ENCODE results near the gene RPTOR.

RPTOR gene

DNA sequence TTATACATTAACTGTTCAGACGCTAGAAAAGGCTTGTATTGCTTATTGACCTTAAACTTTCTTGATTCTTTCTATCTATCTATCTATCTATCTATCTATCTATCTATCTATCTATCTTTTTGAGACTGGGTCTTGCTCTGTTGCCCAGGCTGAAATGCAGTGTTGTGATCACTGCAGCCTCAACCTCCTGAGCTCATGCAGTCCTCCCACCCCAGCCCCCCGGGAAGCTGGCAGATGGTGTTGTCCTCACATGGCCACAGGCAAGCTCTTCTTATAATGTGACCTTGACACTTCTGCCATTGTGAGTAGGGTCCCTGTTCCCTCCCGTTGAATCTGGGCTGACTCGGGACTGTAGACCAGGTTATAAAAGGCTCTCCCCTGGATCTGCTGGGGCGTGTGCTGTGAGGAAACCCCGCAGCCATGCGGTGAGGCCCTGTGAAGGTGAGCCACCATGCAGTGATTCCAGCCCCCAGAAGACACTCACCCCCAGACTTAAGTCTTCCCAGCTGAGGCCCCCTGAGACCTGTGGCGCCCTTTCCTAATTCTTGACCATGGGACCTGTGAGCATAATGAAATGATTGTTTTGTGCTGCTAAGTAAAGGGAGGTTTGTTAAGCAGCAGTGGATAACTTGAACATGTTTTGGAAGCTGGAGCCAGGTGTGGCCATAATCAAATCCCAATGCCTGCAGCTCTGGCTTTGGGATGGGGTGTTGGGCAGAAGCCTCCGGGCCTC is 54.3 kb downstream of the RPTOR start:
- Histone ChIP-seq H3K27ac (ENCODE audit: extremely low read depth, low read depth, low read length) (no peak overlapping the region), H3K9me3 (ENCODE audit: control insufficient read depth, insufficient read depth, low read depth, low read length) (no peaks in the 10 kb centered on the region), H3K4me1 (ENCODE audit: control insufficient read depth, insufficient read depth, low read length) (peaks cover 19% of the 10 kb centered on the region), H3K4me3 (ENCODE audit: low read depth, low read length) (no peak overlapping the region), H3K36me3 (ENCODE audit: control insufficient read depth in 2 of 2, insufficient read depth in 1 of 2, low read length in 2 of 2) (no peaks in the 10 kb centered on the region)
- TF ChIP-seq, protein P1, sequence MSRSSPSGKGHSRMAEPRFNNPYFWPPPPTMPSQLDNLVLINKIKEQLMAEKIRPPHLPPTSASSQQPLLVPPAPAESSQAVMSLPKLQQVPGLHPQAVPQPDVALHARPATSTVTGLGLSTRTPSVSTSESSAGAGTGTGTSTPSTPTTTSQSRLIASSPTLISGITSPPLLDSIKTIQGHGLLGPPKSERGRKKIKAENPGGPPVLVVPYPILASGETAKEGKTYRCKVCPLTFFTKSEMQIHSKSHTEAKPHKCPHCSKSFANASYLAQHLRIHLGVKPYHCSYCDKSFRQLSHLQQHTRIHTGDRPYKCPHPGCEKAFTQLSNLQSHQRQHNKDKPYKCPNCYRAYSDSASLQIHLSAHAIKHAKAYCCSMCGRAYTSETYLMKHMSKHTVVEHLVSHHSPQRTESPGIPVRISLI (tag by site-specific recombination; IDR thresholded peaks at IDR 0.05) = no peak
- 0 out of 2 replicates have a peak, but pooled peaks have one; percentile 9 for TF ChIP-seq ZIC2 (tag by site-specific recombination; IDR thresholded peaks at IDR 0.05)
- ChIA-PET CTCF (interaction anchor here (0.7 to 1.5 kb wide), 2 partner anchors 23 to 51 kb away, joined by 3 to 4 read pairs; no protein-coding TSS in a partner anchor), POLR2A (no interaction called here)

DNA sequence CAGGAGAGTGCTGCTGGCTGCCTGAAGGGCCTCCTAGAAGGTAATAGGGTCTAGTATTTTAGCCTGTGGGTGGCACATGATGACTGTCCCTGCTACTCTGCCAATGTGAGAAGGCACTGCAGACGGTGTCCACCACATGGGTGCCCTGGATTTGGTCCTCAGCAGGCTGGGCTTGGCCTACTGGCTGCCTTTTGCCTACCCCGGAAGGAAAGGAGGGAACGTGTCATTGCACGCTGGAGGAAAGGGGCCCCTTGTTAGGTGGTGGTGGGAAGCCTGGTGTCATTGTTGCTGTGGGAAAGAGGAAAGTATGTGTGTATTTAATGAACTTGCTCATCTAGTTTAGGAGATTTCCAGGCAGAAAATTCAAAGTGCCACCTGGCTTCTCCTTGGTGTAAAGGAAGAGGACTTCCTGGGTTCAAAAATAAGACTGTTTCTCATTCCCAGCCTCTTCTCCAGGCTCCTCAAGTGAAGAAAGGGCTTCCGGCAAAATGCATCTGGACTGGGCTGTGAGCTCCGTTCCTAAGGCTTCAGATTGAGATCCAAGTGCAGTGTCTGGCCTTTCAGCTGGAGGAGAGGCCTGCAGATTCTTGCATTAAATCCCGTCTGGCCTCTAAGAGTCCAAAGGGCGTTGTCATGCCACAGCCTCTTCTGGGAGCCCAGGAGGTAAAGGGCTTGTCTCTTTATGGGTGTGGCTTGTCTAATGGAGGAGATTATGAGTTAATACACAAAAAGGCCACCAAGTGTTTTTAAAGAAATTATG is 55.1 kb downstream of the RPTOR start:
- H3K27ac ChIP-seq (ENCODE audit: extremely low read depth, low read depth, low read length) = no peak overlapping the region
- POLR2A ChIA-PET = no interaction called here
- TF ChIP-seq ZNF221 (tag by site-specific recombination; IDR thresholded peaks at IDR 0.05; ENCODE audit: borderline replicate concordance) = no peak
- no peak for TF ChIP-seq ZNF302 (tag by site-specific recombination; IDR thresholded peaks at IDR 0.05; ENCODE audit: low read depth)
- no peak for TF ChIP-seq ZNF555 (tag by site-specific recombination; conservative IDR thresholded peaks at IDR 0.05)
- TF ChIP-seq KLF1 (tag by site-specific recombination; IDR thresholded peaks at IDR 0.05) = peak; percentile 42; the same call in 1 of the 2 replicates
- no peak for TF ChIP-seq ZNF239 (tag by site-specific recombination; IDR thresholded peaks at IDR 0.05)

DNA sequence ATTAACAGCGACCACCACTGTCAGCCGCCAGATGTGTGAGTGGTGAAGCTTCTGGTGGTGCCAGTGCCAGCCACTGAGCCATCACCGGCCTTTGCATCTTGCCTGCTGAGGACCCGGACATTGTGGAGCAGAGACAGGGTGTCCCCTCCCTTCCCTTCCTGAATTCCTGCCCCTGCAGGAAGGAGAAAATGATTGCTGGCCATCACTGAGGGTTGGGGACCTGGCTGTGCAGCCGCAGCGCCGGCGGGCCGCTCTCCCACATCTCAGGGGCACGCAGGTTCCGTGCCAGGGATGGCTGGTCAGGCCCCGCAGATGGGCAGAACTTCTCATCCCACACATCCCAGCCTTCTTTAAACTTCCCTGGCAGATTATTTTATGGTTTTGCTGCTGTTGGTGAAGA is 56.5 kb downstream of the RPTOR start:
- TF ChIP-seq, protein P2, sequence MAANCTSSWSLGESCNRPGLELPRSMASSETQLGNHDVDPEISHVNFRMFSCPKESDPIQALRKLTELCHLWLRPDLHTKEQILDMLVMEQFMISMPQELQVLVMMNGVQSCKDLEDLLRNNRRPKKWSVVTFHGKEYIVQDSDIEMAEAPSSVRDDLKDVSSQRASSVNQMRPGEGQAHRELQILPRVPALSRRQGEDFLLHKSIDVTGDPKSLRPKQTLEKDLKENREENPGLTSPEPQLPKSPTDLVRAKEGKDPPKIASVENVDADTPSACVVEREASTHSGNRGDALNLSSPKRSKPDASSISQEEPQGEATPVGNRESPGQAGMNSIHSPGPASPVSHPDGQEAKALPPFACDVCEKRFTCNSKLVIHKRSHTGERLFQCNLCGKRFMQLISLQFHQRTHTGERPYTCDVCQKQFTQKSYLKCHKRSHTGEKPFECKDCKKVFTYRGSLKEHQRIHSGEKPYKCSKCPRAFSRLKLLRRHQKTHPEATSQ (tag by site-specific recombination; IDR thresholded peaks at IDR 0.05) = no peak
- TF ChIP-seq, protein P3, sequence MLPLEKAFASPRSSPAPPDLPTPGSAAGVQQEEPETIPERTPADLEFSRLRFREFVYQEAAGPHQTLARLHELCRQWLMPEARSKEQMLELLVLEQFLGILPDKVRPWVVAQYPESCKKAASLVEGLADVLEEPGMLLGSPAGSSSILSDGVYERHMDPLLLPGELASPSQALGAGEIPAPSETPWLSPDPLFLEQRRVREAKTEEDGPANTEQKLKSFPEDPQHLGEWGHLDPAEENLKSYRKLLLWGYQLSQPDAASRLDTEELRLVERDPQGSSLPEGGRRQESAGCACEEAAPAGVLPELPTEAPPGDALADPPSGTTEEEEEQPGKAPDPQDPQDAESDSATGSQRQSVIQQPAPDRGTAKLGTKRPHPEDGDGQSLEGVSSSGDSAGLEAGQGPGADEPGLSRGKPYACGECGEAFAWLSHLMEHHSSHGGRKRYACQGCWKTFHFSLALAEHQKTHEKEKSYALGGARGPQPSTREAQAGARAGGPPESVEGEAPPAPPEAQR (tag by site-specific recombination; IDR thresholded peaks at IDR 0.05) = no peak
- TF ChIP-seq, protein P4, sequence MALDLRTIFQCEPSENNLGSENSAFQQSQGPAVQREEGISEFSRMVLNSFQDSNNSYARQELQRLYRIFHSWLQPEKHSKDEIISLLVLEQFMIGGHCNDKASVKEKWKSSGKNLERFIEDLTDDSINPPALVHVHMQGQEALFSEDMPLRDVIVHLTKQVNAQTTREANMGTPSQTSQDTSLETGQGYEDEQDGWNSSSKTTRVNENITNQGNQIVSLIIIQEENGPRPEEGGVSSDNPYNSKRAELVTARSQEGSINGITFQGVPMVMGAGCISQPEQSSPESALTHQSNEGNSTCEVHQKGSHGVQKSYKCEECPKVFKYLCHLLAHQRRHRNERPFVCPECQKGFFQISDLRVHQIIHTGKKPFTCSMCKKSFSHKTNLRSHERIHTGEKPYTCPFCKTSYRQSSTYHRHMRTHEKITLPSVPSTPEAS (tag by site-specific recombination; IDR thresholded peaks at IDR 0.05) = no peak
- no peak for TF ChIP-seq ZSCAN16 (tag by site-specific recombination; IDR thresholded peaks at IDR 0.05)
- no peak for TF ChIP-seq ZBTB48 (tag by site-specific recombination; IDR thresholded peaks at IDR 0.05)
- TF ChIP-seq REPIN1 (tag by site-specific recombination; IDR thresholded peaks at IDR 0.05; ENCODE audit: low read depth) = no peak
- no peak for TF ChIP-seq ZXDB (tag by site-specific recombination; IDR thresholded peaks at IDR 0.05)
- TF ChIP-seq ZNF521 (tag by site-specific recombination; IDR thresholded peaks at IDR 0.05) = no peak
- TF ChIP-seq ZNF112 (tag by site-specific recombination; IDR thresholded peaks at IDR 0.05) = no peak
- no peak for TF ChIP-seq ZSCAN30 (tag by site-specific recombination; IDR thresholded peaks at IDR 0.05)
- no peak for TF ChIP-seq ZNF585B (tag by site-specific recombination; IDR thresholded peaks at IDR 0.05)
- ChIA-PET CTCF (no interaction called here), POLR2A (no interaction called here)
- peaks cover 22% of the 10 kb centered on the region for H3K4me1 ChIP-seq (ENCODE audit: control insufficient read depth, insufficient read depth, low read length)
- no peaks in the 10 kb centered on the region for H3K36me3 ChIP-seq (ENCODE audit: control insufficient read depth in 2 of 2, insufficient read depth in 1 of 2, low read length in 2 of 2)
- H3K4me3 ChIP-seq (ENCODE audit: low read depth, low read length) = no peak overlapping the region
- H3K27ac ChIP-seq (ENCODE audit: extremely low read depth, low read depth, low read length) = no peak overlapping the region
- H3K9me3 ChIP-seq (ENCODE audit: control insufficient read depth, insufficient read depth, low read depth, low read length) = no peaks in the 10 kb centered on the region

More for the DNA sequence above, 55.1 kb downstream of the RPTOR start:
- CTCF ChIA-PET = no interaction called here
- H3K36me3 ChIP-seq (ENCODE audit: control insufficient read depth in 2 of 2, insufficient read depth in 1 of 2, low read length in 2 of 2) = no peaks in the 10 kb centered on the region
- no peaks in the 10 kb centered on the region for H3K9me3 ChIP-seq (ENCODE audit: control insufficient read depth, insufficient read depth, low read depth, low read length)
- no peak overlapping the region for H3K4me3 ChIP-seq (ENCODE audit: low read depth, low read length)
- peaks cover 19% of the 10 kb centered on the region for H3K4me1 ChIP-seq (ENCODE audit: control insufficient read depth, insufficient read depth, low read length)
